ENCODE measurements around the gene UBE2H. TPM values are rescaled to one million over a fixed set of nuclear protein-coding genes. Genes with fewer than 3 reads are reported as not detected.

Gene UBE2H
- total and polyA plus RNA-seq, 8 donors, result 19.2 to 150 (median 49.0) TPM

DNA sequence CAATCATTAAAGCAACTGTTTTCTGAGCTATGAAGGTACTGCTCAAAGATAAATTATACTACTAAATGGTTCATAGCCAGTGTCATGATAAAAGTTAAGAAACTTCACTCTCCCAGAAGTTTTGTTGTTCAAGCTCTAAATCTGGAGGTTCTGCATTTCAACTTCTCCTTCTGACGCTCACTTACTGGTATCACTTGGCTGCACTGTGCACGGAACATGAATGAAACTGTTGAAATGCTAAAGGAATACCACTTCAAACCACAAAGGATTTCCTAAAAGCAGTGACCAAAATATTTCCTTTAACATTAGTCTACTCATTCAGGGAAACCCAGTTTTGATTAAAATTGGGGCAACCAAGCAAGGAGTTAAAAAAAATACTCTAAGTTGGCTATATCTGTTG lies 93.6 kb downstream of the UBE2H start:
- H3K36me3 ChIP-seq, result peaks cover 0 to 9% (median 4%) of the 10 kb centered on the region in 4 donors
- WGBS, 5 donors, result 42 to 68% (median 55%) methylated on average over 2 of the region's 2 CpGs
- no peaks in the 10 kb centered on the region for H3K9me3 ChIP-seq
- H3K27ac ChIP-seq, result peak overlapping the region in 3 of 5 donors; percentile 40 to 53 (median 48)
- intact Hi-C loops (cut with DNase I; ENCODE audit: low total_unique reads), result no loop called here
- TF ChIP-seq, protein P1, sequence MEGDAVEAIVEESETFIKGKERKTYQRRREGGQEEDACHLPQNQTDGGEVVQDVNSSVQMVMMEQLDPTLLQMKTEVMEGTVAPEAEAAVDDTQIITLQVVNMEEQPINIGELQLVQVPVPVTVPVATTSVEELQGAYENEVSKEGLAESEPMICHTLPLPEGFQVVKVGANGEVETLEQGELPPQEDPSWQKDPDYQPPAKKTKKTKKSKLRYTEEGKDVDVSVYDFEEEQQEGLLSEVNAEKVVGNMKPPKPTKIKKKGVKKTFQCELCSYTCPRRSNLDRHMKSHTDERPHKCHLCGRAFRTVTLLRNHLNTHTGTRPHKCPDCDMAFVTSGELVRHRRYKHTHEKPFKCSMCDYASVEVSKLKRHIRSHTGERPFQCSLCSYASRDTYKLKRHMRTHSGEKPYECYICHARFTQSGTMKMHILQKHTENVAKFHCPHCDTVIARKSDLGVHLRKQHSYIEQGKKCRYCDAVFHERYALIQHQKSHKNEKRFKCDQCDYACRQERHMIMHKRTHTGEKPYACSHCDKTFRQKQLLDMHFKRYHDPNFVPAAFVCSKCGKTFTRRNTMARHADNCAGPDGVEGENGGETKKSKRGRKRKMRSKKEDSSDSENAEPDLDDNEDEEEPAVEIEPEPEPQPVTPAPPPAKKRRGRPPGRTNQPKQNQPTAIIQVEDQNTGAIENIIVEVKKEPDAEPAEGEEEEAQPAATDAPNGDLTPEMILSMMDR (IDR thresholded peaks at IDR 0.05), result no peak
- no peak for TF ChIP-seq EP300 (IDR thresholded peaks at IDR 0.05)
- TF ChIP-seq POLR2AphosphoS5 (IDR thresholded peaks at IDR 0.05), result no peak
- TF ChIP-seq POLR2A (IDR thresholded peaks at IDR 0.05), result no peak
- H3K27me3 ChIP-seq, result no peaks in the 10 kb centered on the region
- no peak for DNase-seq
- no peak overlapping the region for H3K4me3 ChIP-seq
- H3K4me1 ChIP-seq, result peaks cover 38 to 95% (median 72%) of the 10 kb centered on the region in 4 donors

DNA sequence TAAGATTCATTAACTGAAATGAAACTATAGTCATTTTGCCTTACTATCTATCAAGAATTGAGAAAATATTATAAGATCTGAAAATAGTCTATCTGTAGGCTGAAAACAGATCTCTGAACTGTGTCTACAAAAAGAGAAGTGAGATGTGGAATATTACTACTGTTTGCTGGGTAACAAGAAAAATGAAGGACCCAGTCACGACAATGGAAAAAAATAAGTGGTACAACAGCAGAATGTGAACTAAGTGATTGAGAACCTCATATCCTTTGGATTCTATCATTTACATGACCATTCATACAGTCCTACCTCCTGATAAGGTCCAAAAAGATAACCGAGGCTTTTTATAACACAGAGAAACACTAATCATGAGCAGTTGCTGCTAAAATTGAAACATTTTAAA lies 94.3 kb downstream of the UBE2H start:
- Histone ChIP-seq H3K9me3 (no peaks in the 10 kb centered on the region), H3K36me3 (peaks cover 0 to 9% (median 4%) of the 10 kb centered on the region in 4 donors), H3K27ac (peak overlapping the region in 3 of 5 donors; percentile 40 to 53 (median 48)), H3K4me1 (peaks cover 31 to 95% (median 72%) of the 10 kb centered on the region in 4 donors), H3K27me3 (no peaks in the 10 kb centered on the region), H3K4me3 (no peak overlapping the region)
- 24 to 51% (median 41%) methylated on average over 2 of the region's 2 CpGs for WGBS, 5 donors
- no peak for DNase-seq
- intact Hi-C loops (cut with DNase I; ENCODE audit: low total_unique reads), result no loop called here
- TF ChIP-seq, protein P1 (IDR thresholded peaks at IDR 0.05), result no peak
- no peak for TF ChIP-seq POLR2A (IDR thresholded peaks at IDR 0.05)

DNA sequence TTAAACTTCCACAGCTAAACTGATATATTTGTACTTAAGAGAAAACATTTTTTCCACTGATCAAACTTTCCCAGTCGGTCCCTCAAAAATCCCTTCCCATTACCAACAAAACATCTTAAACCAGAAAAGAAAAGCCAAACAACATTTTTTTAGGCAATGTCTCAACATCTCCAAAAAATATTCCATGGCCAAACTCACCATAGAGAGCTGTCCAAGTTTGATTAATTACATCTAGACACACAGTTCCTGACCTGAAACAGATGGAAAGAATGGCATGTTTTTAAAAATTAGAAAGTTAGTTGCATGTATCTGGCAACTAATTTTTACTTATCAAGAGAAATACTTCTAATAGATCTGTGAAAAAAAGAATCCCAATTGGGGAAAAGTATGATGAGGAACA lies 95.4 kb downstream of the UBE2H start:
- H3K9me3 ChIP-seq, result no peaks in the 10 kb centered on the region
- intact Hi-C loops (cut with DNase I; ENCODE audit: low total_unique reads), result no loop called here
- no peak overlapping the region for H3K4me3 ChIP-seq
- no peak for DNase-seq
- WGBS, 5 donors, result 57 to 79% (median 76%) methylated on average over 1 of the region's 1 CpG
- TF ChIP-seq POLR2AphosphoS5 (IDR thresholded peaks at IDR 0.05) (no peak), POLR2A (IDR thresholded peaks at IDR 0.05) (no peak), EP300 (IDR thresholded peaks at IDR 0.05) (no peak)
- TF ChIP-seq, protein P1 (IDR thresholded peaks at IDR 0.05), result no peak
- H3K4me1 ChIP-seq, result peaks cover 26 to 95% (median 68%) of the 10 kb centered on the region in 4 donors
- H3K36me3 ChIP-seq, result peaks cover 0 to 9% (median 4%) of the 10 kb centered on the region in 4 donors
- no peak overlapping the region for H3K27ac ChIP-seq
- H3K27me3 ChIP-seq, result no peaks in the 10 kb centered on the region

DNA sequence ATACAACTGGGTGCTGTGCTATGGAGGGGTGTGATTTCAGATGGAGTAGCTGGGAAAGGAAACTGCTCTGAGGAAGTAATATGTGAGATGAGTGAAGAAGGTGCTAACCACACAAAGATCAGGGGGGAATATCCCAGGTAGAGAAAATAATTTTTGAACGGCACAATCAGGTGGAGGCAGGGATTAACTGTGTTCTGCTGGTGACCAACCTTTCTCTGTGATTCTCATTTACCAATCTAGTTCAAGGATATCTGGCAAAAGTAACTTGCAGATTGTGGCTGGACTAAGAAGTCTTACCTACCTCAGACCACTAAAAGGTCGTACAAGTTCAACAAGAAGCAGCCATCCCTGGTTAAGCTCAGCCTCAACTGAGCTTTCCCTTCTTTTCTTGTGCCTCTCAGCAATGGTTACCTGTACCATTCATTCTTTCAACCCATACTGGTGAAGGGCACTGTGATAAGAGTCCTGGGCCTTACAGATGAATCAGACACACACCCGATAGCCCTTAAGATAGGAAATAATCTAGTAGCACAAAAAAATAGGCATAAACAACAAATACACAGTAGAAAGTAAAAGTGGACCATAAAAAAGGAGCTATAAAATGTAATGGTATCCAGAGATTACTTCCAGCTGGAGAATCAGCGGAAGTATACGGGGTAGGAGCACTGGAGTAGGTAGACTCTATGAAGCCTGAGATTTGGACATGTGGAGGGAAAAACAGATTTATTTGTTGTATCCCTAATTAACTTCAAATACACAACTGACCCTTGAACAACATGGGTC lies 96.6 kb downstream of the UBE2H start:
- H3K36me3 ChIP-seq, result peaks cover 0 to 9% (median 4%) of the 10 kb centered on the region in 4 donors
- H3K27ac ChIP-seq, result peak overlapping the region in 2 of 5 donors; percentile 42 to 52
- 85 to 91% (median 89%) methylated on average over 5 of the region's 5 CpGs for WGBS, 5 donors
- intact Hi-C loops (cut with DNase I; ENCODE audit: low total_unique reads), result no loop called here
- no peak for DNase-seq
- no peaks in the 10 kb centered on the region for H3K9me3 ChIP-seq
- peaks cover 16 to 86% (median 56%) of the 10 kb centered on the region in 4 donors for H3K4me1 ChIP-seq
- no peak for TF ChIP-seq POLR2A (IDR thresholded peaks at IDR 0.05)
- TF ChIP-seq, protein P1 (IDR thresholded peaks at IDR 0.05), result no peak
- no peak for TF ChIP-seq POLR2AphosphoS5 (IDR thresholded peaks at IDR 0.05)
- TF ChIP-seq EP300 (IDR thresholded peaks at IDR 0.05), result no peak
- H3K4me3 ChIP-seq, result no peak overlapping the region
- no peaks in the 10 kb centered on the region for H3K27me3 ChIP-seq

Data from stomach (tissue), 9 donors.